AG10803 (cell line): Measurements from ENCODE around the gene C5orf47.
A peak's percentile ranks its signal among the peaks of the same experiment; 100 is the strongest.

Experiments
- DNase-seq: peaks from one replicate; pipeline ENCODE4 v3.0.0; 2010; ENCODE audit warnings: low read depth
- H3K4me3 ChIP-seq: 2 replicates; pipeline ENCODE4 v1.5.1; 2011; ENCODE audit warnings: mild to moderate bottlenecking, low read length, control low read depth
- CTCF ChIP-seq: conservative IDR thresholded peaks from 2 replicates; pipeline ENCODE4 v1.5.1; 2011; ENCODE audit warnings: mild to moderate bottlenecking, low read length, control low read depth, inconsistent platforms

Gene C5orf47

GRCh38 chr5:173988554-173989431 is at the start of gene C5orf47:
C5orf47 (plus strand) TSS chr5:173989170; CDS start chr5:173989264, 94 bp downstream.
- TF ChIP-seq CTCF = no peak
- DNase-seq = no peak
- no peak within 1 kb of the TSS for H3K4me3 ChIP-seq

GRCh38 chr5:173940269-173940668 is 48.7 kb upstream of the C5orf47 start:
- no peak overlapping the region for H3K4me3 ChIP-seq
- TF ChIP-seq CTCF = no peak
- peak; percentile 27 for DNase-seq

- DNase-seq = no peak
- no peak overlapping the region for H3K4me3 ChIP-seq
- no peak for TF ChIP-seq CTCF
Observed at GRCh38 chr5:173941102-173941501, 47.9 kb upstream of the C5orf47 start.

GRCh38 chr5:173941758-173942401 is 47.1 kb upstream of the C5orf47 start:
- DNase-seq = no peak
- TF ChIP-seq CTCF = no peak
- no peak overlapping the region for H3K4me3 ChIP-seq

GRCh38 chr5:173944511-173944910 is 44.5 kb upstream of the C5orf47 start:
- TF ChIP-seq CTCF = no peak
- H3K4me3 ChIP-seq = no peak overlapping the region
- DNase-seq = no peak

GRCh38 chr5:173945160-173945559 is 43.8 kb upstream of the C5orf47 start:
- no peak for DNase-seq
- TF ChIP-seq CTCF = no peak
- H3K4me3 ChIP-seq = no peak overlapping the region

- no peak overlapping the region for H3K4me3 ChIP-seq
- no peak for TF ChIP-seq CTCF
- no peak for DNase-seq
Observed at GRCh38 chr5:173946323-173946722, 42.6 kb upstream of the C5orf47 start.
